Right cardiac atrium (tissue), 5 donors: ENCODE measurements around the gene LAMTOR3. TPM values are rescaled to one million over a fixed set of nuclear protein-coding genes. Genes with fewer than 3 reads are reported as not detected.
"Not testable (repeated sequence)": the region's sequence is repeated elsewhere in the genome, so short reads cannot be mapped to it uniquely, and the experiment has no call there.

Source experiments
- ATAC-seq, 2 donors: fragments of 200-7000 bp; cut with Tn5 transposase; one replicate each; pipeline versions ENCODE4 v1.8.0 to v1.9.1; 2020; ENCODE audit warnings: moderate library complexity in 2 of 2, mild to moderate bottlenecking in 1 of 2
- DNase-seq, 3 donors: peaks; one replicate each; pipeline ENCODE4 v3.0.0-alpha.2; 2020
- H3K27ac ChIP-seq: one replicate; pipeline ENCODE4 v1.5.1; 2013; ENCODE audit warnings: mild to moderate bottlenecking, low read length, control low read depth, moderate library complexity
- H3K27me3 ChIP-seq: one replicate; pipeline ENCODE4 v1.6.1; 2013; ENCODE audit not compliant: control insufficient read depth, insufficient read depth
- H3K4me1 ChIP-seq: one replicate; pipeline ENCODE4 v1.6.1; 2013; ENCODE audit warnings: low read length; ENCODE audit not compliant: control insufficient read depth, insufficient read depth
- H3K4me3 ChIP-seq: one replicate; pipeline ENCODE4 v1.5.1; 2013; ENCODE audit warnings: low read length, control low read depth
- H3K9me3 ChIP-seq: one replicate; pipeline ENCODE4 v1.6.1; 2013; ENCODE audit warnings: low read length; ENCODE audit not compliant: control insufficient read depth
- WGBS: extraction: QIAGEN DNeasy Blood & Tissue Kit; methylation state at CpG from one replicate; pipeline ENCODE4 v1.1.7; 2013; 5-methylcytosine and 5-hydroxymethylcytosine counted together
- intact Hi-C, 4 donors: fragments of 100-400 bp; cut with DNase I; formaldehyde crosslinking; loops; one replicate each; pipeline versions ENCODE4 v1.11.0 to v1.14.0; 2022 to 2023
- polyA plus RNA-seq: library from polyadenylated mRNA; stranded (reverse); fragments of 200-250 nt; gene quantifications from one replicate; pipeline ENCODE4 v1.2.3, GENCODE V29; 2013
- total RNA-seq, 4 donors: library from RNA; stranded (reverse); fragmentation: NEBNext Ultra II Directional; extraction: Animal tissue kit (Norgen Biotek cat#: 25700); gene quantifications; one replicate each; pipeline ENCODE4 v1.2.1, GENCODE V29; 2021
- donor health status: healthy with polysubstance abuse.
- donor health status: DM: no; HTN: yes; CAD: no.
- donor health status: DM: no; HTN: no; CAD: no.
- donor health status: DM: no; HTN: yes; CAD: no; lungs with severe emphysema.
- donor health status: DM: yes; HTN: yes; CAD: no.

The LAMTOR3 gene
- total and polyA plus RNA-seq, 5 donors = 24.9 to 46.7 (median 32.5) TPM

DNA sequence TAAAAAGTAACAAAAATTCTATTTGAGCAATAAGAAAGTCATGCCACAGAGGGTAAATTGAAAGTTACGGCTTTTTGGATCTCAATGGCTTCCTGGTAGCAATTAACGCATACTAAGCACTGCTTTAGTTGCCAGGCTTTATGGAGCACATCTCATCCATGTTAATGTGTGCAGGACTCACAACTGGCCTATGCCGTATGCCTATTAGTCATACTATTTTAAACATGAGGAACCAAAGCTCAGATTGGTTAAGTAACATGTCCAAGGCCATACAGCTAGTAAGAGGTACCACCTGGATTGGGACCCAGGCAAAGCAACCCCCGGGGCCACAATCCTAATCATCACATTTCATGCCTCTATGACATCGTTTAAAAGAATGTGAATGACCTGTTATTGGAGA is 60.5 kb downstream of the LAMTOR3 start:
- Histone ChIP-seq H3K9me3 (no peaks in the 10 kb centered on the region), H3K27me3 (no peaks in the 10 kb centered on the region), H3K4me3 (no peak overlapping the region), H3K27ac (no peak overlapping the region), H3K4me1 (no peaks in the 10 kb centered on the region)
- DNase-seq (no peak), ATAC-seq (no peak)
- intact Hi-C loops = no loop called here
- WGBS = 82% methylated on average over 5 of the region's 5 CpGs

DNA sequence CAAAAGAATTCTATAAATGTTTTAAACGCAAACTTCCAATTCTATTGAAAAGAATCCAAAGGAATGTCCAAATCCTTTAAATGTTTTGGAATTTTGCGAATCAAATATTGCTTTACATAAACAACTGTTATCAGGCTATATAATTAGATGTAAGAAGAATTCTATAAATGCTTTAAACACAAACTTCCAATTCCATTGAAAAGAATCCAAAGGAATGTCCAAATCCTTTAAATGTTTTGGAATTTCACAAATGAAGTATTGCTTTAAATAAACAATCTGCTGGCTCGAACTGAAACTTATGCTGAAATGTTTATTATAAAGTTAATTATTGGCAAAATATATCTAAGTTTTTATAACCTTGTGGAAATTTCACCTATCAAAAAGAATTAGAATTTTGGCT is 61.5 kb downstream of the LAMTOR3 start:
- Histone ChIP-seq H3K9me3 (no peaks in the 10 kb centered on the region), H3K4me3 (no peak overlapping the region), H3K27ac (no peak overlapping the region), H3K27me3 (no peaks in the 10 kb centered on the region), H3K4me1 (no peaks in the 10 kb centered on the region)
- intact Hi-C loops = no loop called here
- no peak for DNase-seq
- no peak for ATAC-seq
- 64% methylated on average over 3 of the region's 3 CpGs for WGBS

DNA sequence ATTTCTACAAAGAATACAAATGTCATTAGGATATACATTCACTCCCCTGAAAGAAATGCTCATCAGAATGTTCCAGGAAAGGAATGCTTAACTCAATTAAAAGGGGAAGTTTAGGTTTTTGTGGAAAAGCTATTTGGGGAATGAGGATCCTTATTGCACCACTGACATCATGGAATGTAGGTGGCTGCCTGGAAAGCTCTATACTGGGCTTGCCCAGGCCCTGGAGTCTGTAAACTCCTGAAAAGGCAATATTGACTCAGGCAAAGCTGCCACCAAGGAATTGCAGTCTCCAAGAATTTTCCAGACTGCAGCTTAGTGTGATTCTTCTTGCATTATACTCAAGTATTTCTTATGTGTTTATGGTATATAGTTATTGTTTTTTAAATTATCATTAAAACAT is 61.9 kb downstream of the LAMTOR3 start:
- DNase-seq (no peak), ATAC-seq (no peak)
- no peak overlapping the region for H3K4me3 ChIP-seq
- H3K27ac ChIP-seq = no peak overlapping the region
- no peaks in the 10 kb centered on the region for H3K4me1 ChIP-seq
- no peaks in the 10 kb centered on the region for H3K9me3 ChIP-seq
- no peaks in the 10 kb centered on the region for H3K27me3 ChIP-seq
- intact Hi-C loops = no loop called here

GRCh38 chr4:99830051-99830450 is 64.2 kb downstream of the LAMTOR3 start:
- H3K4me3 ChIP-seq, H3K27me3 ChIP-seq, intact Hi-C loops, H3K4me1 ChIP-seq, H3K9me3 ChIP-seq, DNase-seq, ATAC-seq, H3K27ac ChIP-seq: not testable (repeated sequence)
- 86% methylated on average over 5 of the region's 5 CpGs for WGBS

DNA sequence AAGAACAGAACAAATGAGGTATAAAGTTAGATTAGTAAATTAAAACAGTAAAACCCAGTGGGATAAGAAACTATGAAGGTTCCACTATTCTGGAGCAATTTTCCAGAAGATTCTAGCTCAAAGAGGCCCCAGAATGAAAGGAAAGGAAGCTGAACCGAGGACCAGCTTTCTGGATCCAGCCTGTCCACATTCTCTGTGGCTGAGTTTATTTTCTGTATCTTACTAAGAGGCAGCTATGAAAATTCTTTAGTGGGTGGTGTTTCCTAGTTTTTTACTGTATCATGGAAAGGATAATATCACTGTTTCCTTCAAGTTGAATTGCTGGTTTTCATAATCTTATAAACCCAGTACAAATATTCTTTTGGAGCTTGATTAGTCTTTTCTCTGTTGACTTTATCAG is 65.8 kb downstream of the LAMTOR3 start:
- Histone ChIP-seq H3K4me1 (no peaks in the 10 kb centered on the region), H3K4me3 (no peak overlapping the region), H3K27me3 (no peaks in the 10 kb centered on the region), H3K9me3 (no peaks in the 10 kb centered on the region), H3K27ac (no peak overlapping the region)
- intact Hi-C loops = no loop called here
- ATAC-seq = no peak
- 38% methylated on average over 1 of the region's 1 CpG for WGBS
- DNase-seq = no peak

Other genes starting within 250 kb of the LAMTOR3 start
- gene C4orf54, start 236.6 kb downstream of the LAMTOR3 start, total RNA-seq = 1 to 10 TPM in 2 of 4 donors, under 1 TPM in 2; 0.68 to 10.0 (median 1.4) TPM
- 2.2 TPM for gene C4orf54, start 236.6 kb downstream of the LAMTOR3 start, polyA plus RNA-seq
- 1 to 10 TPM in 1 of 4 donors, under 1 TPM in 3; 0.42 to 1.4 (median 0.71) TPM for gene DAPP1, start 77.6 kb downstream of the LAMTOR3 start, total RNA-seq
- 0.16 TPM for gene DAPP1, start 77.6 kb downstream of the LAMTOR3 start, polyA plus RNA-seq
- gene DNAJB14, start 52.2 kb upstream of the LAMTOR3 start, total RNA-seq = 10 to 100 TPM; 25.3 to 29.0 (median 27.4) TPM
- gene DNAJB14, start 52.2 kb upstream of the LAMTOR3 start, polyA plus RNA-seq = 6.5 TPM
- 10 to 100 TPM; 76.0 to 96.2 (median 84.9) TPM for gene H2AZ1, start 55.8 kb upstream of the LAMTOR3 start, total RNA-seq
- gene H2AZ1, start 55.8 kb upstream of the LAMTOR3 start, polyA plus RNA-seq = 134 TPM